ENCODE data around the gene MMADHC.

The MMADHC gene

DNA sequence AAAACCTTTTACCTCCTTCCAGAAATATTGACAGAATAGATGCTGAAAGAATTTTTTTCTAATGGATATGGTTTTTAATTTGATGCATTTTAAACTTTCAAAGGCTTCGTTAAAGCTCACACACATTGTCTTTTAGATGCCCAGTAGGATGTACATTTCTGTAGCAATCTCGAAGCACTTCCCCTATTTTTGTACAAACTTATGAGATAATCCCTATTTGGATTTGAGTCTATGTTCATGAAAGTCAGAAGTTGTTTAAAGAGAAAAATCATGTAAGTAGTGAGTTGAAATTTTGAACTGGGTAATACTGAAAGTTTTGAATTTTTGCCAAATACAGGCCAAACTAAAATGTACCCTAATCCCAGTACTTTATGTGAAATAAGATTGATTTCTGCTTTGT is 38.1 kb upstream of the MMADHC start:
- TF ChIP-seq FOXM1 (IDR thresholded peaks at IDR 0.05; ENCODE audit: borderline replicate concordance, low read depth) (no peak), NFIC (IDR thresholded peaks at IDR 0.05) (no peak), EP300 (IDR thresholded peaks at IDR 0.05; ENCODE audit: borderline replicate concordance) (no peak), TAF1 (IDR thresholded peaks at IDR 0.05; ENCODE audit: low read depth) (no peak), EGR1 (IDR thresholded peaks at IDR 0.05) (no peak), TCF12 (IDR thresholded peaks at IDR 0.05; ENCODE audit: low read depth) (no peak), ZBTB7A (IDR thresholded peaks at IDR 0.05; ENCODE audit: low read depth) (no peak), TEAD4 (IDR thresholded peaks at IDR 0.05) (no peak), CEBPB (IDR thresholded peaks at IDR 0.05) (no peak), CREB1 (IDR thresholded peaks at IDR 0.05; ENCODE audit: low read depth) (no peak), YY1 (IDR thresholded peaks at IDR 0.05; ENCODE audit: low read depth) (no peak), RAD21 (IDR thresholded peaks at IDR 0.05; ENCODE audit: low read depth) (no peak)
- TF ChIP-seq, protein P1, sequence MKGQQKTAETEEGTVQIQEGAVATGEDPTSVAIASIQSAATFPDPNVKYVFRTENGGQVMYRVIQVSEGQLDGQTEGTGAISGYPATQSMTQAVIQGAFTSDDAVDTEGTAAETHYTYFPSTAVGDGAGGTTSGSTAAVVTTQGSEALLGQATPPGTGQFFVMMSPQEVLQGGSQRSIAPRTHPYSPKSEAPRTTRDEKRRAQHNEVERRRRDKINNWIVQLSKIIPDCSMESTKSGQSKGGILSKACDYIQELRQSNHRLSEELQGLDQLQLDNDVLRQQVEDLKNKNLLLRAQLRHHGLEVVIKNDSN (IDR thresholded peaks at IDR 0.05), result no peak
- TF ChIP-seq, protein P2, sequence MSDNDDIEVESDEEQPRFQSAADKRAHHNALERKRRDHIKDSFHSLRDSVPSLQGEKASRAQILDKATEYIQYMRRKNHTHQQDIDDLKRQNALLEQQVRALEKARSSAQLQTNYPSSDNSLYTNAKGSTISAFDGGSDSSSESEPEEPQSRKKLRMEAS (IDR thresholded peaks at IDR 0.05), result no peak
- TF ChIP-seq, protein P3, sequence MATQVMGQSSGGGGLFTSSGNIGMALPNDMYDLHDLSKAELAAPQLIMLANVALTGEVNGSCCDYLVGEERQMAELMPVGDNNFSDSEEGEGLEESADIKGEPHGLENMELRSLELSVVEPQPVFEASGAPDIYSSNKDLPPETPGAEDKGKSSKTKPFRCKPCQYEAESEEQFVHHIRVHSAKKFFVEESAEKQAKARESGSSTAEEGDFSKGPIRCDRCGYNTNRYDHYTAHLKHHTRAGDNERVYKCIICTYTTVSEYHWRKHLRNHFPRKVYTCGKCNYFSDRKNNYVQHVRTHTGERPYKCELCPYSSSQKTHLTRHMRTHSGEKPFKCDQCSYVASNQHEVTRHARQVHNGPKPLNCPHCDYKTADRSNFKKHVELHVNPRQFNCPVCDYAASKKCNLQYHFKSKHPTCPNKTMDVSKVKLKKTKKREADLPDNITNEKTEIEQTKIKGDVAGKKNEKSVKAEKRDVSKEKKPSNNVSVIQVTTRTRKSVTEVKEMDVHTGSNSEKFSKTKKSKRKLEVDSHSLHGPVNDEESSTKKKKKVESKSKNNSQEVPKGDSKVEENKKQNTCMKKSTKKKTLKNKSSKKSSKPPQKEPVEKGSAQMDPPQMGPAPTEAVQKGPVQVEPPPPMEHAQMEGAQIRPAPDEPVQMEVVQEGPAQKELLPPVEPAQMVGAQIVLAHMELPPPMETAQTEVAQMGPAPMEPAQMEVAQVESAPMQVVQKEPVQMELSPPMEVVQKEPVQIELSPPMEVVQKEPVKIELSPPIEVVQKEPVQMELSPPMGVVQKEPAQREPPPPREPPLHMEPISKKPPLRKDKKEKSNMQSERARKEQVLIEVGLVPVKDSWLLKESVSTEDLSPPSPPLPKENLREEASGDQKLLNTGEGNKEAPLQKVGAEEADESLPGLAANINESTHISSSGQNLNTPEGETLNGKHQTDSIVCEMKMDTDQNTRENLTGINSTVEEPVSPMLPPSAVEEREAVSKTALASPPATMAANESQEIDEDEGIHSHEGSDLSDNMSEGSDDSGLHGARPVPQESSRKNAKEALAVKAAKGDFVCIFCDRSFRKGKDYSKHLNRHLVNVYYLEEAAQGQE (IDR thresholded peaks at IDR 0.05; ENCODE audit: low read depth), result no peak

DNA sequence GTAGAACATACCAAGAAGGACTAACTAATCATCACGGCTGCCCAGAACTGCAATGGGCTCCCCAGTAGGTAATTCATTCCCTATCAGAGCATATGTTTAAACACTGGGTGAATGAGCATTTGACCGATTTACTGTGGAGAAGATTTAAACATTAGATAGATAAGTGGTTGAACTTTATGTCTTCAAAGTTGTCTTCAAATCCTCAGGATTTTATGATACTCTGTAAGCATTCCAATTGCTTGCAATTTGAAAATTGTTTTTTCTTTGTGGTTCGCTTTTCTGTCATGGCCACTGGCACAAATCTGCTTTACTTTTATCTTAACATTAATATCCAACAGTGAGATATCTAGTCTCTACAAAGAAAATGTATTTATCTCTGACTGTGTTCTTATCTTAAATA is 37.7 kb upstream of the MMADHC start:
- TF ChIP-seq CEBPB (IDR thresholded peaks at IDR 0.05) (no peak), FOXM1 (IDR thresholded peaks at IDR 0.05; ENCODE audit: borderline replicate concordance, low read depth) (no peak), EP300 (IDR thresholded peaks at IDR 0.05; ENCODE audit: borderline replicate concordance) (no peak), TEAD4 (IDR thresholded peaks at IDR 0.05) (no peak), NFIC (IDR thresholded peaks at IDR 0.05) (no peak)

DNA sequence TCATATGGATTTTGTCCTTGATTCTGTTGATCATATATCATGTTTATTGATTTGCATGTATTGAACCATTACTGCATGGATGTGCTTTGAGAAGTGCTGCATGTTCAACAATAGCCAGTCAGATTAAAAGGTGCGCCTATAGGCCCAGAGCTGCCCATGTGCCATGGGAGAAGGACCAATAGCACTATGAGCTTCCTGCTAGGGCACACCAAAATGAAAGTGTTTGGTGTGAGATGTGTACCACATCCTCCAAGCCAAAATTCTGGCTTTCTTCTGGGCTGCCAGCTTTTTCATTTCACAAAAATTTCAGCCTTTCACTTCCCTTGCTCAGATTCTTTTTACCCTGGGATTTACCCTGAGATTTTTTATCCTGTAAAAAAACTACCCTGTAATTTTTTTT is 34.8 kb upstream of the MMADHC start:
- TF ChIP-seq, protein P1 (IDR thresholded peaks at IDR 0.05), result no peak
- no peak for TF ChIP-seq TAF1 (IDR thresholded peaks at IDR 0.05; ENCODE audit: low read depth)
- no peak for TF ChIP-seq EGR1 (IDR thresholded peaks at IDR 0.05)
- TF ChIP-seq NFIC (IDR thresholded peaks at IDR 0.05), result no peak
- no peak for TF ChIP-seq RAD21 (IDR thresholded peaks at IDR 0.05; ENCODE audit: low read depth)
- TF ChIP-seq CREB1 (IDR thresholded peaks at IDR 0.05; ENCODE audit: low read depth), result no peak
- no peak for TF ChIP-seq EP300 (IDR thresholded peaks at IDR 0.05; ENCODE audit: borderline replicate concordance)
- TF ChIP-seq YY1 (IDR thresholded peaks at IDR 0.05; ENCODE audit: low read depth), result no peak
- TF ChIP-seq, protein P3 (IDR thresholded peaks at IDR 0.05; ENCODE audit: low read depth), result no peak
- TF ChIP-seq CEBPB (IDR thresholded peaks at IDR 0.05), result no peak
- no peak for TF ChIP-seq FOXM1 (IDR thresholded peaks at IDR 0.05; ENCODE audit: borderline replicate concordance, low read depth)
- TF ChIP-seq TEAD4 (IDR thresholded peaks at IDR 0.05), result no peak
- TF ChIP-seq, protein P2 (IDR thresholded peaks at IDR 0.05), result no peak
- no peak for TF ChIP-seq TCF12 (IDR thresholded peaks at IDR 0.05; ENCODE audit: low read depth)

DNA sequence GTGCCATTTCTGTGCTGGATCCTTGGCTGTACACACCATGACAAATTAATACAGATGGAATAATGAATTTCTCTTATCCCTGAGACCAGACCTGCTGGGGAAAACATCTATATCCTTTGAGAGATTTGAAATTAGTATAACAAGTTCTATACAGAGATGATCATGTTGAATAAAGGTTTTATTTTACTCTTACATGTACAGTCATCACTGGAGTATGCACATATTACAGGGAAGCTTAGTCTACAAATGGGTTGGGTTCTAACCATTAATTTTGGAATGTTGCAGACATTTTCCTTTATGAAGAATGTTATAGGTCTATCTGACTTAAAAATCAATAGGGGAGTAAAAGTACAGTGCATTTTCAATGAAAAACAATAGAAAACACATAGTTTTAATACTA is 29.9 kb upstream of the MMADHC start:
- no peak for TF ChIP-seq TEAD4 (IDR thresholded peaks at IDR 0.05)
- TF ChIP-seq, protein P1 (IDR thresholded peaks at IDR 0.05), result no peak
- TF ChIP-seq ZBTB7A (IDR thresholded peaks at IDR 0.05; ENCODE audit: low read depth), result no peak
- TF ChIP-seq EGR1 (IDR thresholded peaks at IDR 0.05), result no peak
- no peak for TF ChIP-seq CREB1 (IDR thresholded peaks at IDR 0.05; ENCODE audit: low read depth)
- TF ChIP-seq NFIC (IDR thresholded peaks at IDR 0.05), result no peak
- TF ChIP-seq TAF1 (IDR thresholded peaks at IDR 0.05; ENCODE audit: low read depth), result no peak
- TF ChIP-seq, protein P3 (IDR thresholded peaks at IDR 0.05; ENCODE audit: low read depth), result no peak
- no peak for TF ChIP-seq EP300 (IDR thresholded peaks at IDR 0.05; ENCODE audit: borderline replicate concordance)
- no peak for TF ChIP-seq FOXM1 (IDR thresholded peaks at IDR 0.05; ENCODE audit: borderline replicate concordance, low read depth)
- no peak for TF ChIP-seq RAD21 (IDR thresholded peaks at IDR 0.05; ENCODE audit: low read depth)
- no peak for TF ChIP-seq YY1 (IDR thresholded peaks at IDR 0.05; ENCODE audit: low read depth)
- no peak for TF ChIP-seq TCF12 (IDR thresholded peaks at IDR 0.05; ENCODE audit: low read depth)
- no peak for TF ChIP-seq CEBPB (IDR thresholded peaks at IDR 0.05)
- TF ChIP-seq, protein P2 (IDR thresholded peaks at IDR 0.05), result no peak

All from Ishikawa (cell line).